Liver (tissue), 9 donors: ENCODE data around the gene COQ8B. TPM values are rescaled to one million over a fixed set of nuclear protein-coding genes. Genes with fewer than 3 reads are reported as not detected.

Experiments
- DNase-seq: peaks from one replicate; pipeline ENCODE4 v3.0.0-alpha.2; 2017; ENCODE audit warnings: low spot score
- H3K27ac ChIP-seq, 2 donors: one replicate each; pipeline ENCODE4 v1.7.0; 2013; ENCODE audit warnings: inconsistent platforms in 2 of 2, low read length in 2 of 2, control low read depth in 1 of 2, low read depth in 1 of 2, mild to moderate bottlenecking in 1 of 2
- H3K27me3 ChIP-seq, 4 donors: one replicate each; pipeline versions ENCODE4 v1.6.1 to v1.7.0; 2013; ENCODE audit warnings: low read length in 3 of 4, inconsistent platforms in 1 of 4, mild to moderate bottlenecking in 1 of 4, moderate library complexity in 1 of 4; ENCODE audit not compliant: control insufficient read depth in 4 of 4, insufficient read depth in 4 of 4
- H3K36me3 ChIP-seq, 4 donors: one replicate each; pipeline versions ENCODE4 v1.6.1 to v1.7.0; 2013; ENCODE audit warnings: low read length in 3 of 4, mild to moderate bottlenecking in 3 of 4, low read depth in 1 of 4, moderate library complexity in 1 of 4; ENCODE audit not compliant: control insufficient read depth in 4 of 4, insufficient read depth in 3 of 4
- H3K4me1 ChIP-seq, 4 donors: one replicate each; pipeline versions ENCODE4 v1.6.1 to v1.7.0; 2013; ENCODE audit warnings: low read length in 3 of 4, mild to moderate bottlenecking in 3 of 4, moderate library complexity in 1 of 4; ENCODE audit not compliant: control insufficient read depth in 4 of 4, insufficient read depth in 4 of 4
- H3K4me3 ChIP-seq, 3 donors: one replicate each; pipeline versions ENCODE4 v1.6.1 to v1.7.0; 2013; ENCODE audit warnings: low read length in 3 of 3, control low read depth in 1 of 3, low read depth in 1 of 3, mild to moderate bottlenecking in 1 of 3
- H3K9ac ChIP-seq, 2 donors: one replicate each; pipeline ENCODE4 v1.7.0; 2013; ENCODE audit warnings: low read length in 2 of 2, mild to moderate bottlenecking in 2 of 2, moderate library complexity in 2 of 2, control low read depth in 1 of 2, low read depth in 1 of 2
- H3K9me3 ChIP-seq, 4 donors: one replicate each; pipeline versions ENCODE4 v1.6.1 to v1.7.0; 2013; ENCODE audit warnings: low read length in 3 of 4; ENCODE audit not compliant: control insufficient read depth in 4 of 4
- ATF3 ChIP-seq: IDR thresholded peaks from 2 replicates; pipeline ENCODE4 v1.6.1; 2016; ENCODE audit warnings: antibody characterized with exemption
- CTCF ChIP-seq: fragments of 150-350 bp; IDR thresholded peaks from 2 replicates; pipeline ENCODE4 v1.5.1; 2017; ENCODE audit warnings: improper control_type of control experiment, low read depth, low read length; ENCODE audit not compliant: missing input control
- EGR1 ChIP-seq, 2 donors: IDR thresholded peaks; 2 replicates each; pipeline ENCODE4 v1.6.1; 2016 to 2018; ENCODE audit warnings: antibody characterized with exemption in 2 of 2, low read depth in 2 of 2
- FOXA1 ChIP-seq: IDR thresholded peaks from 2 replicates; pipeline ENCODE4 v1.6.1; 2016; ENCODE audit warnings: antibody characterized with exemption
- FOXA2 ChIP-seq: IDR thresholded peaks from 2 replicates; pipeline ENCODE4 v1.6.1; 2016; ENCODE audit warnings: antibody characterized with exemption
- GABPA ChIP-seq, 2 donors: IDR thresholded peaks in 1 of 2; conservative IDR thresholded peaks in 1 of 2; 2 replicates each; pipeline ENCODE4 v1.6.1; 2016; ENCODE audit warnings: antibody characterized with exemption in 2 of 2, mild to moderate bottlenecking in 1 of 2, moderate library complexity in 1 of 2
- HNF4A ChIP-seq, 2 donors: conservative IDR thresholded peaks; 2 replicates each; pipeline ENCODE4 v1.6.1; 2016; ENCODE audit warnings: antibody characterized with exemption in 2 of 2, mild to moderate bottlenecking in 2 of 2
- HNF4G ChIP-seq: IDR thresholded peaks from 2 replicates; pipeline ENCODE4 v1.6.1; 2016; ENCODE audit warnings: antibody characterized with exemption
- JUND ChIP-seq, 2 donors: IDR thresholded peaks; 2 replicates each; pipeline ENCODE4 v1.6.1; 2016; ENCODE audit warnings: antibody characterized with exemption in 2 of 2
- MAX ChIP-seq: IDR thresholded peaks from 2 replicates; pipeline ENCODE4 v1.6.1; 2016; ENCODE audit warnings: antibody characterized with exemption
- NR2F2 ChIP-seq: IDR thresholded peaks from 2 replicates; pipeline ENCODE4 v1.6.1; 2016; ENCODE audit warnings: antibody characterized with exemption
- RAD21 ChIP-seq, 2 donors: IDR thresholded peaks; 2 replicates each; pipeline ENCODE4 v1.6.1; 2016; ENCODE audit warnings: antibody characterized with exemption in 2 of 2, mild to moderate bottlenecking in 2 of 2
- REST ChIP-seq: IDR thresholded peaks from 2 replicates; pipeline ENCODE4 v1.6.1; 2016; ENCODE audit warnings: antibody characterized with exemption, mild to moderate bottlenecking
- RXRA ChIP-seq, 2 donors: IDR thresholded peaks; 2 replicates each; pipeline ENCODE4 v1.6.1; 2017 to 2018; ENCODE audit warnings: antibody characterized with exemption in 2 of 2, mild to moderate bottlenecking in 1 of 2
- TAF1 ChIP-seq: conservative IDR thresholded peaks from 2 replicates; pipeline ENCODE4 v1.6.1; 2016; ENCODE audit warnings: antibody characterized with exemption, mild to moderate bottlenecking
- YY1 ChIP-seq: IDR thresholded peaks from 2 replicates; pipeline ENCODE4 v1.6.1; 2016; ENCODE audit warnings: antibody characterized with exemption, mild to moderate bottlenecking
- ZBTB33 ChIP-seq: IDR thresholded peaks from 2 replicates; pipeline ENCODE4 v1.6.1; 2016; ENCODE audit warnings: antibody characterized with exemption
- WGBS: extraction: QIAGEN DNeasy Blood & Tissue Kit; methylation state at CpG from one replicate; pipeline ENCODE4 v1.1.7; 2013; 5-methylcytosine and 5-hydroxymethylcytosine counted together
- polyA plus RNA-seq, 2 donors: library from polyadenylated mRNA; stranded (reverse) in 1 of 2; unstranded in 1 of 2; fragments of 200-250 nt in 1 of 2; fragments of >200 nt in 1 of 2; fragmentation: Nextera tagmentation in 1 of 2; extraction: Ambion mirVana in 1 of 2; gene quantifications; one replicate each; pipeline versions ENCODE4 v1.2.1 to v1.2.3, GENCODE V29; 2013 to 2015
- total RNA-seq, 2 donors: library from RNA; depleted of rRNA; stranded (reverse); fragments of >200 nt; gene quantifications; one replicate each; pipeline ENCODE4 v1.2.3, GENCODE V29; 2014
- donor health status: healthy.
- donor health status: healthy.
- donor health status: healthy.
- donor health status: healthy.
- donor health status: healthy.

Gene COQ8B
- total and polyA plus RNA-seq, 4 donors: 6.4 to 30.6 (median 19.9) TPM

GRCh38 chr19:40689339-40690049 is 27.2 kb downstream of the COQ8B start:
- no peak overlapping the region for H3K9ac ChIP-seq
- H3K4me3 ChIP-seq: peak overlapping the region in 1 of 3 donors; percentile 63
- no peaks in the 10 kb centered on the region for H3K27me3 ChIP-seq
- H3K36me3 ChIP-seq: peaks cover 0 to 22% (median 3%) of the 10 kb centered on the region in 4 donors
- peaks cover 0 to 10% (median 5%) of the 10 kb centered on the region in 4 donors for H3K4me1 ChIP-seq
- no peak for DNase-seq
- H3K9me3 ChIP-seq: no peaks in the 10 kb centered on the region
- TF ChIP-seq ZBTB33 (no peak), HNF4A (conservative IDR thresholded peaks at IDR 0.05) (no peak), NR2F2 (no peak), YY1 (no peak), FOXA1 (no peak), FOXA2 (no peak), EGR1 (IDR thresholded peaks at IDR 0.05; ENCODE audit: low read depth in 2 of 2) (no peak), TAF1 (no peak), REST (no peak), GABPA (IDR thresholded peaks at IDR 0.05 in 1 of 2, conservative IDR thresholded peaks at IDR 0.05 in 1 of 2) (no peak), HNF4G (no peak), JUND (IDR thresholded peaks at IDR 0.05) (no peak), RAD21 (IDR thresholded peaks at IDR 0.05) (no peak), MAX (no peak), RXRA (IDR thresholded peaks at IDR 0.05) (no peak), CTCF (no peak), ATF3 (no peak)
- 82% methylated on average over 18 of the region's 18 CpGs for WGBS
- H3K27ac ChIP-seq: no peak overlapping the region
